Sigmoid colon (tissue), 7 donors: ENCODE results near the gene RRBP1. TPM values are rescaled to one million over a fixed set of nuclear protein-coding genes. Genes with fewer than 3 reads are reported as not detected.

Experiments
- DNase-seq: peaks from one replicate; pipeline ENCODE4 v3.0.0-alpha.2; 2019
- H3K27ac ChIP-seq, 4 donors: fragments of 200-600 bp; sonication (generic); one replicate each; pipeline ENCODE4 v1.5.1; 2016 to 2019; ENCODE audit warnings: mild to moderate bottlenecking in 1 of 4
- H3K27me3 ChIP-seq, 3 donors: fragments of 200-600 bp; sonication (generic); one replicate each; pipeline ENCODE4 v1.5.1; 2019; ENCODE audit warnings: mild to moderate bottlenecking in 1 of 3
- H3K36me3 ChIP-seq, 4 donors: fragments of 200-600 bp; sonication (generic); one replicate each; pipeline ENCODE4 v1.5.1; 2016 to 2019
- H3K4me1 ChIP-seq, 4 donors: fragments of 200-600 bp; sonication (generic); one replicate each; pipeline ENCODE4 v1.5.1; 2017 to 2019
- H3K4me3 ChIP-seq, 4 donors: fragments of 200-600 bp; sonication (generic); one replicate each; pipeline ENCODE4 v1.5.1; 2017 to 2019; ENCODE audit warnings: mild to moderate bottlenecking in 2 of 4, moderate library complexity in 1 of 4
- H3K9me3 ChIP-seq, 4 donors: fragments of 200-600 bp in 3 of 4; sonication (generic) in 3 of 4; one replicate each; pipeline versions ENCODE4 v1.5.1 to v1.6.1; 2013 to 2019
- EP300 ChIP-seq, 4 donors: sonication (generic); formaldehyde crosslinking; IDR thresholded peaks; one replicate each; pipeline ENCODE4 v1.6.1; 2017; ENCODE audit warnings: antibody characterized with exemption in 4 of 4
- POLR2A ChIP-seq, 2 donors: fragments of 450-650 bp; IDR thresholded peaks; one replicate each; pipeline ENCODE4 v1.6.1; 2016; ENCODE audit warnings: antibody characterized with exemption in 2 of 2, mild to moderate bottlenecking in 2 of 2, moderate library complexity in 2 of 2
- POLR2AphosphoS5 ChIP-seq, 4 donors: sonication (generic); formaldehyde crosslinking; IDR thresholded peaks; one replicate each; pipeline ENCODE4 v1.6.1; 2017; ENCODE audit warnings: antibody characterized with exemption in 4 of 4
- WGBS, 2 donors: extraction: QIAGEN DNeasy Blood & Tissue Kit; methylation state at CpG; one replicate each; pipeline ENCODE4 v1.1.7; 2013; 5-methylcytosine and 5-hydroxymethylcytosine counted together
- intact Hi-C: fragments of 100-400 bp; cut with DNase I; formaldehyde crosslinking; loops from one replicate; pipeline ENCODE4 v1.15.1; 2023
- polyA plus RNA-seq, 3 donors: library from polyadenylated mRNA; stranded (reverse); fragments of 200-250 nt; gene quantifications; one replicate each; pipeline ENCODE4 v1.2.3, GENCODE V29; 2013
- total RNA-seq, 4 donors: library from RNA; depleted of rRNA; stranded (reverse); fragments of >200 nt; gene quantifications; one replicate each; pipeline ENCODE4 v1.1.0, GENCODE V29; 2016
- TF ChIP-seq, protein P1 (sequence below), 4 experiments: fragments of 450-650 bp in 3 of 4; fragments of 200-600 bp in 1 of 4; IDR thresholded peaks; one replicate each; pipeline ENCODE4 v1.5.1; 2016 to 2019; ENCODE audit warnings: antibody characterized with exemption in 4 of 4, mild to moderate bottlenecking in 3 of 4, moderate library complexity in 2 of 4
- donor health status: healthy with polysubstance abuse.
- donor health status: Bipolar disorder and iron deficiency.
- donor health status: healthy.

RRBP1 gene
- total and polyA plus RNA-seq, 7 donors: 24.6 to 245 (median 35.3) TPM

DNA sequence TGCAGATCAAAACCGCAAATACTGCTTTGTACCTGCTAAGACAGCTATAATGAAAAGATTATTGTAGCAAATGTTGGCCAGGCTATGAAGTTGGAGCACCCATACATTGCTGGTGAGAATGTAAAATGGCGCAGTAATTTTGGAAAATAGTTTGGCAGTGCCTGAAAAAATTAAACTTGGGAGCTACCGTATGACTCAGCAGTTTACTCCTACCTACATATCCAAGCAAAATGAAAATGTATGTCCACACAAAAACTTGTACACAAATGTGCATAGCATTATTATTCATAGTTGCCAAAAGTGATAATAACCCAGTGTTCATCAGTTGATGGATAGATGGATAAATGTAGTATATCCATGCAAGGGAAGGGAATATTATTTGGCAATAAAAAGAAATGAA lies 98.9 kb downstream of the RRBP1 start:
- H3K4me3 ChIP-seq: no peak overlapping the region
- H3K9me3 ChIP-seq: no peaks in the 10 kb centered on the region
- H3K27me3 ChIP-seq: no peaks in the 10 kb centered on the region
- intact Hi-C loops: no loop called here
- no peak for DNase-seq
- peak overlapping the region; percentile 32 to 100 (median 88) for H3K27ac ChIP-seq
- peaks cover 0 to 97% (median 90%) of the 10 kb centered on the region in 4 donors for H3K4me1 ChIP-seq
- H3K36me3 ChIP-seq: no peaks in the 10 kb centered on the region
- WGBS, 2 donors: 97% methylated on average over 3 of the region's 3 CpGs
- peak in 1 of 4 donors; percentile 25 for TF ChIP-seq POLR2AphosphoS5 (IDR thresholded peaks at IDR 0.05)
- no peak for TF ChIP-seq EP300 (IDR thresholded peaks at IDR 0.05)

DNA sequence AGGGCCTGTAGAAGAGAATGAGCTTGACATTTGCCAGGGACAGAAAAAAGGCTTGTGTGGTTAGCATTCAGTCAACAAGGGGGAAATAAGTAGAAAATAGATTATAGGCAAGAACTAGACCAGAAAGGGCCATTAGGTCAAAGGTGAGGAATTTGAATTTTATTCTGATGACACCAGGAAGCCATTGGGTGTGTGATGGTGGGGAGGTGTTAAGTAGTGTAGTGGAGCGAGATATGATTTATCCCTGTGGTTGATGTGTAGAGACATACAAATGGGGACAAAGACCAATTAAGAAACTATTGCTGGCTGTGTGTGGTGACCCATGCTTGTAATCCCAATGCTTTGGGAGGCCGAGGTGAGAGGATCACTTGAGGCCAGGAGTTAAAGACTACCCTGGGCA lies 101.1 kb downstream of the RRBP1 start:
- no peak overlapping the region for H3K4me3 ChIP-seq
- H3K27me3 ChIP-seq: no peaks in the 10 kb centered on the region
- H3K36me3 ChIP-seq: no peaks in the 10 kb centered on the region
- peak overlapping the region; percentile 9 to 100 (median 77) for H3K27ac ChIP-seq
- no peaks in the 10 kb centered on the region for H3K9me3 ChIP-seq
- 93 to 94% methylated on average over 2 of the region's 2 CpGs for WGBS, 2 donors
- no peak for DNase-seq
- peaks cover 0 to 97% (median 88%) of the 10 kb centered on the region in 4 donors for H3K4me1 ChIP-seq
- intact Hi-C loops: no loop called here
- TF ChIP-seq, protein P1, sequence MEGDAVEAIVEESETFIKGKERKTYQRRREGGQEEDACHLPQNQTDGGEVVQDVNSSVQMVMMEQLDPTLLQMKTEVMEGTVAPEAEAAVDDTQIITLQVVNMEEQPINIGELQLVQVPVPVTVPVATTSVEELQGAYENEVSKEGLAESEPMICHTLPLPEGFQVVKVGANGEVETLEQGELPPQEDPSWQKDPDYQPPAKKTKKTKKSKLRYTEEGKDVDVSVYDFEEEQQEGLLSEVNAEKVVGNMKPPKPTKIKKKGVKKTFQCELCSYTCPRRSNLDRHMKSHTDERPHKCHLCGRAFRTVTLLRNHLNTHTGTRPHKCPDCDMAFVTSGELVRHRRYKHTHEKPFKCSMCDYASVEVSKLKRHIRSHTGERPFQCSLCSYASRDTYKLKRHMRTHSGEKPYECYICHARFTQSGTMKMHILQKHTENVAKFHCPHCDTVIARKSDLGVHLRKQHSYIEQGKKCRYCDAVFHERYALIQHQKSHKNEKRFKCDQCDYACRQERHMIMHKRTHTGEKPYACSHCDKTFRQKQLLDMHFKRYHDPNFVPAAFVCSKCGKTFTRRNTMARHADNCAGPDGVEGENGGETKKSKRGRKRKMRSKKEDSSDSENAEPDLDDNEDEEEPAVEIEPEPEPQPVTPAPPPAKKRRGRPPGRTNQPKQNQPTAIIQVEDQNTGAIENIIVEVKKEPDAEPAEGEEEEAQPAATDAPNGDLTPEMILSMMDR (IDR thresholded peaks at IDR 0.05): no peak
- TF ChIP-seq POLR2AphosphoS5 (IDR thresholded peaks at IDR 0.05): peak in 1 of 4 donors; percentile 6

DNA sequence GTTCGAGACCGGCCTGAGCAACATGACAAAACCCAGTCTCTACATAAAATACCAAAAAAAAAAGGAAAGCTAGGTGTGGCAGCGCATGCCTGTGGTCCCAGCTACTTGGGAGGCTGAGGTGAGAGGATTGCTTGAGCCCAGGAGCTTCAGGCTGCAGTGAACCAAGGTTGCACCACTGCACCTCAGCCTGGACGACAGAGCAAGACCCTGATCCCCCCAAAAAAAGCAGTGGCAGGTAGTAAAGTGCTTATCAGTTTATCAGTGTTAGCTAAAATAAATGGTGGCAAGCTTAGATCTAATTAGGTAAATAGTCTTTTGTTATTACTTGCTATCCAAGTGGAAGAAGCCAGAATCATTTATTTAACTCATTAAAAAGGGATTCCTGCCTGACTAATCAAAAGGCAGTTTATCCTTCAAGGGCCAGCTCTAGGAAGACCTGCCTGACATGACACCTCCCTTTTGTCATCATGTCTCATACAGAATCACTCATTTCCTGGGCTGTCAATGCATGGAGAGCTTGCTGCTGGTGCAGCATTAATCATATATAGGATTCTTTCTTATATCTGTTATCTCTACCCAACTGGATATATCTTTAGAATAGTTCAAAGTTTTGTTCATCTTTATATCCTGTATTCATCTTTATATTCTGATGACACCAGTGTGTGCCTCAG lies 102.5 kb downstream of the RRBP1 start:
- intact Hi-C loops: no loop called here
- Histone ChIP-seq H3K9me3 (no peaks in the 10 kb centered on the region), H3K4me1 (peaks cover 0 to 95% (median 86%) of the 10 kb centered on the region in 4 donors), H3K4me3 (no peak overlapping the region), H3K27ac (peak overlapping the region in 3 of 4 donors; percentile 9 to 100 (median 99)), H3K36me3 (peaks cover 0 to 9% (median 0%) of the 10 kb centered on the region in 4 donors), H3K27me3 (no peaks in the 10 kb centered on the region)
- WGBS, 2 donors: 89 to 93% methylated on average over 4 of the region's 4 CpGs
- DNase-seq: no peak
- TF ChIP-seq POLR2AphosphoS5 (IDR thresholded peaks at IDR 0.05): no peak

DNA sequence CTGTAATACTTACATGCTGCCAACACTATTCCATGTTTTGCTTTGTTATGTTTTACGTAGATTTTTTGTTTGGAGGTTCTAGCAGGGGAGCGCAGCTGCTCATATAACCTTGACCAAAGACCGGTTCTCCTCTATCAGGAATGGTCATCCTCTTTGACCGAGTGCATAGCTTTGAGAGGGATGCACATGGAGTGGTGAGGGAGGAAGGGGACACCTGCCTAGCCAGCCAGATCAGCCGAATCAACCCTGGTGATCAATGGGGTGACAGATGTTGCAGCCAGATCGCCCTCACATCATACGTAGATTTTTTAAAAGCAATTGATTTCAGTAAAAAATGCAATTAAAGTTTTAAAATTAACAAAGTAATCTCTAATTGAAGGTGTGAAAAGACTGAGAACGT lies 105.8 kb downstream of the RRBP1 start:
- intact Hi-C loops: no loop called here
- H3K4me3 ChIP-seq: peak overlapping the region in 2 of 4 donors; percentile 26 to 80
- peak overlapping the region; percentile 99 to 100 (median 100) for H3K27ac ChIP-seq

DNA sequence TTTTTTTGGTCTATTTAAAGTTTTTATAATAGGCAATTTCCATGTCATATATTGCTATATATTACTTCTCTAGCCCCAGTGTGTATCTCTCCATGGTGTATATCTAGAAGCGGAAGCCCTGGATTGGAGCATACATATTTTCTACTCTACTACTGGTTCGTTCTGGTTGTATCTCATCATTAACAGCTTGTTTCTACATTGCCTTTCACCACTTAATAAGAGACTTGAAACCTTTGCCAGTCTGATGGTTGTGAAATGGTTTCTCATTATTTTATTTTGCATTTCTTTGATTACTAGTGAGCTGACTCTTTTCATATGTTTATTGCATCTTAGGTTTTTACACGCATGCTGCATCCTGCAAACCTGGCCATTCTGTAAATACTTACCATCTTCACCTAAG lies 108.6 kb downstream of the RRBP1 start:
- DNase-seq: no peak
- intact Hi-C loops: no loop called here
- Histone ChIP-seq H3K9me3 (no peaks in the 10 kb centered on the region), H3K4me3 (peak overlapping the region; percentile 80 to 100 (median 97)), H3K4me1 (peaks cover 3 to 62% (median 50%) of the 10 kb centered on the region in 4 donors), H3K27ac (peak overlapping the region; percentile 99 to 100 (median 100)), H3K36me3 (peaks cover 0 to 23% (median 0%) of the 10 kb centered on the region in 4 donors), H3K27me3 (no peaks in the 10 kb centered on the region)
- 49 to 74% methylated on average over 3 of the region's 3 CpGs for WGBS, 2 donors
- no peak for TF ChIP-seq POLR2AphosphoS5 (IDR thresholded peaks at IDR 0.05)
- TF ChIP-seq, protein P1 (IDR thresholded peaks at IDR 0.05): no peak
- TF ChIP-seq EP300 (IDR thresholded peaks at IDR 0.05): no peak
- no peak for TF ChIP-seq POLR2A (IDR thresholded peaks at IDR 0.05)

More for the DNA sequence above, 105.8 kb downstream of the RRBP1 start:
- WGBS, 2 donors: 74 to 84% methylated on average over 8 of the region's 8 CpGs
- Histone ChIP-seq H3K9me3 (no peaks in the 10 kb centered on the region), H3K27me3 (no peaks in the 10 kb centered on the region), H3K4me1 (peaks cover 3 to 86% (median 76%) of the 10 kb centered on the region in 4 donors), H3K36me3 (peaks cover 0 to 23% (median 0%) of the 10 kb centered on the region in 4 donors)
- no peak for DNase-seq
- TF ChIP-seq POLR2A (IDR thresholded peaks at IDR 0.05): no peak
- TF ChIP-seq, protein P1 (IDR thresholded peaks at IDR 0.05): no peak
- no peak for TF ChIP-seq EP300 (IDR thresholded peaks at IDR 0.05)
- no peak for TF ChIP-seq POLR2AphosphoS5 (IDR thresholded peaks at IDR 0.05)
